Sigmoid colon (tissue), 4 donors: ENCODE data around the gene KCTD12.

Source experiments
- EP300 ChIP-seq, 4 donors: sonication (generic); formaldehyde crosslinking; IDR thresholded peaks; one replicate each; pipeline ENCODE4 v1.6.1; 2017; ENCODE audit warnings: antibody characterized with exemption in 4 of 4
- POLR2AphosphoS5 ChIP-seq, 4 donors: sonication (generic); formaldehyde crosslinking; IDR thresholded peaks; one replicate each; pipeline ENCODE4 v1.6.1; 2017; ENCODE audit warnings: antibody characterized with exemption in 4 of 4

DNA sequence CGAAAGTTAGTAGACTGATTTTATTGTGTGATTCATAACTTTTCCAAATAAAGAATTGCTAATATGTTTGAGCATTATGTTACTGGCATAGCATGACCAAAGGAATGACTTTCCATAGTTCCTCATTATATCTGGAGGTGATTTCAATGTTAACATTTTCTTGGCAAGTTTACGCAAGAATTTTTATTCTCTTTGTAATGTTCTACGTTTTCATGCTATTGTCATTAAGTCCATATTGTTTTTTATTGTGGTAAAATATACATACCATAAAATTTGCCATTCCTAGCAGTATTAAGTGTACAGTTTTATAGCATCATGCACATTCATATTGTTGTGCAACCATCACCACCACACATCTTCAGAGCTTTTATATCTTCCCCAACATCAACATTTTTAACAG, 14.8 kb downstream of the KCTD12 start:
- TF ChIP-seq POLR2AphosphoS5 (IDR thresholded peaks at IDR 0.05): no peak
- TF ChIP-seq EP300 (IDR thresholded peaks at IDR 0.05): no peak
